CD4-positive, alpha-beta T cell treated with Interleukin-4 for 4 hours (primary cell): Measurements from ENCODE around the gene NKIRAS2.
A peak's percentile ranks its signal among the peaks of the same experiment; 100 is the strongest.
"Not testable (repeated sequence)": the region's sequence is repeated elsewhere in the genome, so short reads cannot be mapped to it uniquely, and the experiment has no call there.

Experiments used
- DNase-seq: peaks from one replicate; pipeline ENCODE4 v3.0.0-alpha.2; 2020

Gene NKIRAS2

DNA sequence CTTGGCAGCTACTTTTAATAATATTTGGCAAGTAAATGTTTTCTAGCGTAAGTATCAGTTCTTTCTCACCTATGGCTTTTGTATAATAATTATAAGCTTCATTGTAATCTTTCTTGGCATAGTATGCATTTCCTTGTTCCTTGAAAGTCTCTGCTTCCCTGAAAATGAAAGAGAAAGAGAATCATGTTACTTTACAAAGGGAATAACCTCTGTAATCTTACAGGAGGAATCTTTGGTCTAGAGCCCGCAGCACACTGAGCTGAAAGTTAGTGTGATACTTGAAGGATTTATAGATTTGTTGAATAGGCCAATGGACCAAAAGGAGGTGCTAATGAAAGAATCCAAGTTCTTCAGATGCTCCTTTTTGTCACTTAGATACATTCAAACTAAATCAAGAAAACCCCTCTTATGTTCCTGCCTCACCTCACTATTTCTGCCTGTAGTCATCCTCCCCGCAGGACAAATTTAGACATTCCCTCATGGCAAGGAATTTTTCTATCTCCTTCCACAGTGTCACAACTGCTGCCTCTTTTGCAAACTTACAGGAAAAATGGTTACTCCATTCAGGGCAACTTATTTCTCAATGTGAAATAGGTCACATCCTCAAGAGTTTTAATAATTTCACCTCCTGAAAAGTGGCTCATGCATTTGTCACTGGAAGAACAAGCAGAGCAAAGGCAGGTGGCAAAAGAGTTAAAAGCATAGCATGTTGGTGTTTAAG, 19.3 kb upstream of the NKIRAS2 start:
- no peak for DNase-seq

DNA sequence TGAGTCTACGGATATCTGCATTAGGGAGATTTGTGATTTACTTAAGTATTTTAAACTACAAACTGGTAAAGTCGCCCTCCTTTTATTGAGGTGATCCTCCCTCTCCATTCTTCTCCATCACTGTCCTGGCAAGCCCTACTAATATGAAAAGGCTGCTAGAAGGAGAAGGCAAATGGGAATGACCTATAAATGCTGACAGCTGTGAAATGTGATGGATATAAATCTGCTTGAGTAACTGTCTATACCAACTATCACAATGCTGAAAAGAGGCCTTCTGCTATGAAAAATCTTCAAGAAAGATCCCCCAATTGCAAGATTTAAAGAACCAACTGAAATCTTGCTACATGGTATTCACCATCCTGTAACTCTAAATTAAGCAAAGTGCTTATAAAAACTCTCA, 18.2 kb upstream of the NKIRAS2 start:
- DNase-seq: no peak

DNA sequence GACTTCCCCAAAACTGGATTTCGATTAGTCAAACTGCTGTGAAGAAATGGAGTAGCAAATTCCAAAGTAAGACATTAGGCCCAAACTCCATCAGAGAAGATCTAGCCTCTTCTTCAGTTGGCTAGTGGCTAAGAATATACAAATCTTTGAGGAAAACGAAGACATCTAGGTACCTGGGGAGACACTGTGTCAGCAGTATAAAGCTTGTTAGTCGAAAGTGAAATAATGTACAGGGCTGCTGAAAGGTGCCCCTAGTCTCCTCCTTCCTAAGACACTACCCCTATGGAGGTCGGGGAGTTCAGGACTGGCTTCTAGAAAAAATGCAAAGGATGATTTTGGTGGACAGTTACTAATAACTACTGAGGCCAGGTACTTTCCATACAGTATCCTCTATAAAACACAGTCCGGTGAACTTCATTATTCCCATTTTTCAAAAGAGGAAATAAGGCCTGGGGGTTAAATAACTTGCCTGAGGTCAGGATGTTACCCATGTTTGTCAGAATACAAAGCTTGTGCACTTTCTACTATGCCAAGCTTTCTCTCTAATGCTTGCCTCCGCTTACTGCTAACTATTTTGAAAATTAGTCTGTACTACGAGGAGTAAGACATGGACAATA, 17.6 kb upstream of the NKIRAS2 start:
- no peak for DNase-seq

DNA sequence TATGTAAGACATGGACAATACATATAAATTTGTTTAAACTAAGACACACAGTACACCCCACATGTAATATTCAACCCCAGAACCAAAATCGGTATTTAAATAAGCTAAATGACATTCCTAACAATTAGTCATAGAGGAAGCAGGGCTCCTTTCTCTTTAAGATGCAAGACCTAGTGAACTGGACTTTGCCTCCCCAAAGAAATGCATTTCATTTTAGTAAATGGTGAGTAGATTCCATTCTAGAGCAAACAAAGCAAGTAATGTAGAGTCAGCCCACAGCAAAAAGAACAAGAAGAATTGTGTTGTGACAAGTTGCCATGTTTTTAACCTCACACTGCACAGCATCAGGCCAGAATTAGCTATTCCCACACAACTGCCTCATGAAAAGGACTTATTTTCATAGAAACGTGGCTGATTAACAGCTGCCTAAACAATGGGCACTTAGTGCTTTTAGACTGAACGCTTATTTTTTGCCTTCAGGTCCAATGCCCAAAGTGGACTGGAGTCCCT, 17.0 kb upstream of the NKIRAS2 start:
- no peak for DNase-seq

DNA sequence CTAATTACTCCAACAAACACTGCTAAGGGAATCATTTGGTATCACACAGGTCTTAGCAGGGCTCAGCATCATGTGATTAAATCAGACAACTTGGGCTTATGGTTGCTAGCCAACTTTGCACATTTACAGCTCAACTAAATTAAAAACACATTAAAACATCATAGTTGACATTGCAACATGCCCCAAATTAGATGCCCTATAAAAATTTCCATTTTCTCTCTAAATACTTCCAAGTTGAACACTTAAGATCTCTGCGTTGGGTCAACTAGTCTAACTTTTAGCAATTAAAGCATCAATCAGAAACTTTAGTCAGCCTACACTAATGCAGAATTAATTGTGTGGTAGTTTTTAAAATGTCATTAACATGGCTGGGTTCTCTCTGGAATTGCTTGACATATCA, 14.7 kb upstream of the NKIRAS2 start:
- no peak for DNase-seq

DNA sequence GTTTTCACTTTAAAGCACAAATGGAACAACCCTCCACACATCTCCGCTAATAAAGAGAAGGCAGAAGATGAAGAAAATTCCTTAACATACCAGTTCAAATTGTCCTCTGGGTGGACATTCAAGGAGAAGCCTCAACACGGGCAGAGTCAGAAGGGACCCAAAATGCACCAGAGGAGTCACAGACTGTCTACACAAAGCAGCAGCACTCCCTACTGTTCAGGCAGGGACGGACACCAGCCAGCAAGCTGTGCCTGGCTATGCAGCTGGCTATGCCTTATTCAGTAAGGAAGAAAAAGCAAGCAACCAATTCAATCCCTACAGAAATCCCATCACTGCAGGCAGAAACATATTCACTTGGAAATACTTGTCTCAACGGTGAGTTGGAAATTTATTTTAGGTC, 10.7 kb upstream of the NKIRAS2 start:
- no peak for DNase-seq

DNA sequence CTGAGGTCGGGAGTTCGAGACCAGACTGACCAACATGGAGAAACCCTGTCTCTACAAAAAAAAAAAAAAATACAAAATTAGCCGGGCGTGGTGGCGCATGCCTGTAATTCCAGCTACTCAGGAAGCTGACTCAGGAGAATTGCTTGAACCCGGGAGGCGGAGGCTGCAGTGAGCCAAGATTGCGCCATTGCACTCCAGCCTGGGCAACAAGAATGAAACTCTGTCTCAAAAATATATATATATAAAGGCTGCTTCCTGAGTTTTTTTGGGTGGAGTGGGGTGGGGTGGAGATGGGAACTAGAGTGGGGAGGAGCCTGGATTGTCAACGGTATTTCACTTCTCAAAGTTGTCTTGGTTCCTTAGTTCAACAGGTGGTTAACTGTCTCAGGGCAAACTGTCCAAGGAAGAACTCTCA, 9.6 kb upstream of the NKIRAS2 start:
- DNase-seq: not testable (repeated sequence)

DNA sequence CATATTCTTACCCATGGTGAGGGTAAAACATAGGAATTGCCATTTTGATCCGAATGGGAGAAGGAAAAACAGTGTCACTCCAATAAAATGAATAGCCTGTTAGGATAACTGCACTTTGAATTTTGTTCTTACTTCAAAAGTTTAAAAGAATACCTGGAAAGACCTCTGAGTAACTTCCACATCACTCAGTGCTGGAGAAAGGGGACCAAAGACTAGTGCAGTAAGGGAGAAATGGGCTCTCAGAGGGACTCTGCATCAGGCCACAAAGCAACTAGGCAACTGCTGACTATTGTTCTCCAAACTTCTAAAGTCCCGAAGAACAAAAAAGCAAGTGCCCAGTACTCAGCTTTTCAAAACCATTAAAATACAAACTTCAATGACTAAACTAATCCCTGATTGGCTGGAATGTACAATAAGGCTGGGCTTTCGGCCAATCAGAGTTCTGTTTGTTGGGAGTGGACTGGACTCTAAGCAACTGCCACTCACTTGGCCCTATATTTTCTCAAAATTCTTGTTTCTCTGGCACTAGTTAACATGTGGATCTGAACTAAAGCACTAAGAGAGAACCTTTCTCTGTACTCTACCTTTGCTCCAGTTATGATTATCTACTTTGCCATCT, 8.9 kb upstream of the NKIRAS2 start:
- DNase-seq: no peak

DNA sequence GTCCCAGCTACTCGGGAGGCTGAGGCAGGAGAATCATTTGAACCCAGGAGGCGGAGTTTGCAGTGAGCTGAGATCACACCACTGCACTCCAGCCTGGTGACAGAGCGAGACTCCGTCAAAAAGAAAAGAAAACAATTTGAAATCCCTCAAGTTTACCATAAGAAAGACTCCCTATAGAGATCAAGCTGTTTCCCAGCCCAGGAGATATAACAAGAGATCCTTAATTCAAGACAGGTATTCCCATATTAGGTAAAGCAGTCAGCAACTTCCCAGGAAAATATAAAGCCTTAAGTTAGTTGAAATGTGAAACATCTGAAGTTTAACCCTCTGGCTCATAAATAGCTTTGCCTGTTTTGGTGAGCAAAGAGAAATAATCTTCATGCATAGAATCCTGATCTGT, 7.5 kb upstream of the NKIRAS2 start:
- DNase-seq: not testable (repeated sequence)

DNA sequence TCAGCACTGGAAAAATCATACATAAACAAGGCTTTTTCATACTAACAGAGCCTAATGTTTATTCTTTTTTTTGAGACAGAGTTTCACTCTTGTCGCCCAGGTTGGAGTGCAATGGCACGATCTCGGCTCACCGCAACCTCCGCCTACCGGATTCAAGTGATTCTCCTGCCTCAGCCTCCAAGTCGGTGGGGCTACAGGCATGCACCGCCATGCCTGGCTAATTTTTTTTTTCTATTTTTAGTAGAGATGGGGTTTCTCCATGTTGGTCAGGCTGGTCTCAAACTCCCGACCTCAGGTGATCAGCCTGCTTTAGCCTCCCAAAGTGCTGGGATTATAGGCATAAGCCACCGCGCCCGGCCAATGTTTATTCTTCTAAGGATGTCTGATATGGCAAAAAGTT, 6.2 kb upstream of the NKIRAS2 start:
- DNase-seq: not testable (repeated sequence)

DNA sequence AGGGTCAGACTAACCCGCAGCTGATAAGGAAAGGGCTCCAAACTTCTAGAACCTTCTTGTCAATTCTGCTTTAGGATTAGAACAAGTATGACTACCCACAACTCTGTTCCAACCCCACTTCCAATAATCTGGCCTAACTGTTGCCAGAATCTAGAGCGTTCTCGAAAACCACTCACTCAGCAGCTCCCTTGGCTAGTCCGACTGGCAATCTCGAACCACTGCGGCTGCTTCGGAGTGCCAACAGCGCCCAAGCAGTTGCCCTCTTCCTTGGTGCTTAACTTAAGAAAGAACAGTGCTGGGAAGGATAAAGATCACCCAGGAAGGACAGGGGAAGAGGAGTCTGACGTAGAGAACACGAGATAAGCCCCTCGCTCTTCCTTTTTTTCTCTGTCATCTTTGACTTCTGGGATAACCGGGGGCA, 3.5 kb upstream of the NKIRAS2 start:
- DNase-seq: peak; percentile 13

DNA sequence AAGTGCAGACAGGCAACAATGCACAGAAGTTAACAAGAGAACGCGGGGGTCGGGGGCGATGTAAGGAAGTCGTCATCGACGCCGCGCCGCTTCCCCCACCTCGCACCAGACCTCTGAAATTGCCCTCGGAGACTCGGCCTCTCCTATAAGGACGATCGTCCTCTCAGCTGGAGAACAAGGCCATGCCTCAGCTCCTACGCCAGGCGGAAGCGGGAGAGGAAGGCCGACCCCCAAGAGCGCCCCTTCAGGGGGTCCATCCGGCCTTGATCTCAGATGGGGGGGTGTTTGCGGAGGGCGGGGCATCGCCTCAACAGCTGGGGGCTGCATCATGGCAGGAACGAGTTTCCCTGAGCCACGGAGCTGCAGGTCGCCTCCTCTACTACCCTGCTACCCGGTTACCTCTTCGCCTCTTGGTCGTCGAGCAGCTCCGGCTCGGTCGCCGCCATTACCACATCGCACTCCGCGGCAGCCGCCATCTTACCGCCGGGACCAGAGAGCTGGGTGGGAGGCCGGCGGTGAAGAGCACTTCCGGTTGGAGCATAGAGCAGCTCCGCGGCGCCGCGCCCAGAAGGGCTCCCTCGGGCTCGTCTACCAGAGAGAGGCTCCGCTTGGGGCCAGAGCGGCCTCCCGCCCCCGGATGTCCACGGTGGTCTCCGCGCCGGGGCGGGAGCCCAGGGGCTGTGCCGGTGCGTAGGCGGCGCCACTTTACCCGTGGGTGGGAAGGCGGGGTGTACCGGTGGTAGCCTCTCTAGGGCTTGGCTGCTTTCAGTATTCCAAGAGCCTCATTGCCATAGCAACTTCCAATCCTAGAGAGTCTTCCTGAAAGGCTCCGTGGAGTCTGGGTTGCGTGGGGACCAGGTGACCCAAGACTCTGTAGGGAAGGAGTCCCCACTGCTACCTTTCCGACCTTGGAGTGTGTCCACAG, 2.7 kb upstream of the NKIRAS2 start, which contains the start of gene DNAJC7:
TSS of gene DNAJC7 (minus strand) at position 499 of the 925 bp plus-strand sequence. CDS start at position 476, 23 bp downstream.
- peak; percentile 90 for DNase-seq

DNA sequence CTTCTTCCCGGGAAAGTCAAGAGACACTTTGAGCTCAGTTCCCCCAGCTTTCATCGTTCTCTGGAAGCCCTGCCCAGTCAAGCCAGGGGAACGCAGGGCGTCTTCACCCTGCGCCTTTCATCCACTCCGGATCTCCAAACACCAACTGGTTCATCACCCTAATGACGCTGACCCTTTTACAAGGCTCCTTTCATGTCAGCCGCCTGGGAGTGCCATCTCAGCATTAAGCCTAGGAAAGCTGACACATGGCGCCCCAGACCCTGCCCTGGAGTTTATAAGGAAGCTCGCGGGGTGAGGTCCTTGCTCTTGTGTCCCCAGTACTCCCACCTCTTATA, 2.1 kb upstream of the NKIRAS2 start:
- DNase-seq: no peak

DNA sequence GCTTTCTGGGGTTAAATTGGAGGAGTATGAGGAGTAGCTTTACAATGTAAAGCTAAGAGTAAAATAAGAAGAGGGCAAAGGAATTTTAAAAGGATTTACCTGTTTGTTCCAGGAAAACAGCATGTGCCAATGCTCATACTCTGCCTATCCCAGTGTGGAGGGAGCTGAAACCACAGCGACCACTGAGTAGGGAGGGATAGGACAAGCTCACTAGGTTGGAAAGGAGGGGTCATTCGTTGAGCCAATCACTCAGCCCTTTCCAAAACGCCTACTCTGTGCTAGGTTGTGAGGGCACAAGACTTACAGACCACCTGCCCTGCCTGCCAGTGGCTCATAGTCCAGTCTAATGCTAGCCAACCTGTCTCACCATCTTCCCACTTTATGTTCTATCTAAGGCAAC, 1.6 kb upstream of the NKIRAS2 start:
- no peak for DNase-seq

DNA sequence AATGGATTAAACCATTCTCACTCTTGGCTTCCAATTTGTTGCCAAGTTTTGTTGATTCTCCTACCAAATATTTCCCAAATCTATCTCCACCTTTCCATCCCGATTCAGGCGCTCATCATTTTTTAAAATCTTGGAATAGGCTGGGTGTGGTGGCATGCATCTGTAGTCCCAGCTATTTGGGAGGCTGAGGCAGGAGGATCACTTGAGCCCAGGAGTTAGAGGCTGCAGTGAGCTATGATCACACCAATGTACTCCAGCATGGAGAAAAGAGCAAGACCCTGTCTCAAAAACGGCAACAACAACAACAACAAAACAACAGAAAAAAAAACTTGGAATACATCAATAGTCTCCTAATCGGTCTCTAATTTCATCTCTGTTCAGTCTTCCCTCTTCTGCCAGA, 902 bp upstream of the NKIRAS2 start:
- no peak for DNase-seq

DNA sequence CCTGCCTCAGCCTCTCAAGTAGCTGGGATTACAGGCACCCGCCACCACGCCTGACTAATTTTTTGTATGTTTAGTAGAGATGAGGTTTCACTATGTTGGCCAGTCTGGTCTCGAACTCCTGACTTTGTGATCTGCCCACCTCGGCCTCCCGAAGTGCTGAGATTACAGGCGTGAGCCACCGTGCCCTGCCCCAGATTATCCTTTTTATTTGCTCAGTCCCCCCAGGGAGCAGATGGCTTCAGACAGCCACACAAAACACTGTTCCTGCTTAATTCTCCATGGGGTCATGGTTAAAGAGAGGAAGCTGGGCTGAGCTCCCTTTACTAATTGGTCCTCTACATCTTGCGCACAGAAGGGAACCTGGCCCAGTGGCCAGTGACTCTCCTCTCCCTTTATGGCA, 955 bp downstream of the NKIRAS2 start:
- DNase-seq: not testable (repeated sequence)

DNA sequence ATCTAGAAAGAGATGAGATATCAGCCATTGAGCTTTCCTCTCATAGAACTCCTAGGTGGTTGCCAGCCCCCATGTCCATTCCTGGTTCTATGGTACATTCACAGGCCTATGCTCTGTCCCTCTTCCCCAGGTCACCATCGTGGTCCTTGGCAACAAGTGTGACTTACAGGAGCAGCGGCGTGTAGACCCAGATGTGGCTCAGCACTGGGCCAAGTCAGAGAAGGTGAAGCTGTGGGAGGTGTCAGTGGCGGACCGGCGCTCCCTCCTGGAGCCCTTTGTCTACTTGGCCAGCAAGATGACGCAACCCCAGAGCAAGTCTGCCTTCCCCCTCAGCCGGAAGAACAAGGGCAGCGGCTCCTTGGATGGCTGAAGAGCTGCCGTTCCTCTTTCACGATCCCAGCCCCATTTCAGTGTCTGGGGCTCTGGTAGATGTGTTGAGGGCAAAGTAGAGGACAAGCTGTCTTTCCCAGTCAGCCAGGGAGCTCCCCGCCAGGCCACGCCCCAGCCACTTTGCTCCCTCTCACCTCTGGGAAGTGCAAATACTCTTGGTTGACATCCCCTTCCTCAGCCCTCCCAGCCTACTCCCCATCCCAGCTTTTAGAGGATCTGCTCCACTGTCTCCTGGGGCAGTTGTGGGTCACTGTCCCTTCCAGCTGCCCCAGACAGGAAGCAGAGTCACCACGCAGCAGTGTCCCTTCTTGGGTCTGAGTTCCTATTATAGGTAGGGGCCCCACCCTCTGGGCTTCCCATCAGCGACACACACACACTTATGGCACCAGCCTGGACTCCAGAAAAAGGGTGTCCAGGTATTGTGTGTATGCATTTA, 3.8 kb downstream of the NKIRAS2 start:
- DNase-seq: peak; percentile 4

DNA sequence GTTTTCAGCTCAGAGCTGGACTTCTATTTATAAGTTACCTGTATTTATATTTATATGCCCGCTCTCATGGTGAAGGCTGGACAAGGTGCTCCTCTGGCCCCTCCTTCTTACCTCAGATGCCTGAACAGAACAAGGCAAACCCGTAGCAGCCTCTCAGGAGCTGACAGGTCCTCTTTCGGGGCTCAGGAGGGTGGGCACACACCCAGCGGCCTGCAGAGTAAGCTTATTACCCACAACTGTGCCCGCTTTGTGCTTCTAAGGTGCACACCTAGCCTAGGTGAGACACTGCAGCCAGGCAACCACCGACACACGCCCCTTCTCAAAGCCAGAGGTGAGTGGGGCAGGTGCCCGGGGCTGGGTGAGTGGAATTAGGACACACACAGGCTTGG, 5.3 kb downstream of the NKIRAS2 start:
- no peak for DNase-seq

DNA sequence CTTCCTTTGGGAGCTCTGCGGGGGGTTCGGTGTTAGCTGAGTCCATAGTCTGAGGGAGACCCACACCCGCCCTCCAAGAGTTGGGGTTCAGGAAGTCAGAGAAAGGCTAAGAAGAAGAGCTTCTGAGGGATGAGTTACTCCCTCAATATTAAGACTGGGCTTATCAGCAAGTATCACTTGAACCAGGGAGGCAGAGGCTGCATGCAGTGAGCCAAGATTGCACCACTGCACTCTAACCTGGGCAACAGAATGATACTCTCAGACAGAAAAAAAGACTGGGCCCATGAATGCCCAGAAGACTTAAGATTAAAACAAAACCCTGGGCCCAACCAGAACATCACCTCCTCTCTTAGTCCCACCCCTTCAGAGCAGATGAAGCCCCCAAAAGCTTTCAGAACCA, 6.0 kb downstream of the NKIRAS2 start:
- no peak for DNase-seq

DNA sequence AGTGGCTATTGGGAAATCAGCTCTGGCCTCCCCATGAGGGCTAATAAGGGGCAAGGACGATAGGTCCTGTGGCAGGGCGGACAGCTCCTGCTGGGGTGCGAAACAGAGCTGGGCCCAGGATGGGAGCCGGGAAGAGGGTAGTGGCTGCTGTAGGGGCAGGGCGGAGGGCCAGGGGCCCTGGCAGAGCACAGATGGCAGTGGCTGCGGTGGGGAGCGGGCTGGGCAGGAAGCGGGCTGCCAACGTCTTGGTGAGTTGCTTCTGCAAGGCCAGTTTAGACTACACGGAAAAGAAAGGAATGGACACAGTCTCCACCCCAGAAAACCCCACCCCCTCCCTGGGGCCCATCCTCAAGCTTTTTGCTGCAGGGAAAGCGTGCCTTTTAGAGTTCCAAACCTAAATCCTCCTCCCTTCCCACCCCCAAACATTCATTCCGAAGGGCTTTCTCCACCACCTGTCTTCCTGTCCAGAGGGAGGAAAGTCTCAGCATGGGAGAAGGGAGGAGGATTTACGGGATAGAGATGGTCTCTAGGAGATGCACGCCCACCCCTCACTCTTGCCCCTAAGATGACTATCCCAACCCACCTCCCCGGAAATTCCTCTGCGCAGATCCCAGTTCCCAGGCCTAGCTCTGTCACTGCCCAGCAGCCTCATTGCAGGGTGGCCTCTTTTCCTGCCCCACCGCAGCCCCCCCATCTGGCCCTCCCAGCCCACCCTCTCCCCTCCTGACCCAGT, 7.1 kb downstream of the NKIRAS2 start:
- DNase-seq: no peak

DNA sequence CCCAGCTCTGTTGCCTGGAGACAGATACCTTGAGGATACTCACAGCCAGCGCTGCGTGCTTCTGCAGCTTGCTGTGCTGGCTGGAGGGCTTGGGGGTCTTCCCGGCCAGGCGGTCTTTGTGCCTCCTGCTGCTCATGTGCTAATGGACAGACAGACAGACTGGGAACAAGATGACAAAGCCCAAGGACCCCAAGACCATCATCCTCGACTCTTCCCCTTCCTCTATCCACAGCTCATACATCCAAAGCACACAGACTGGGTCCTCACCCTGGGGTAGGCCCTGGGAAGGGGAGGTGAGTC, 7.7 kb downstream of the NKIRAS2 start:
- DNase-seq: no peak
